Measurements from ENCODE around the gene DNAJC11. TPM values are rescaled to one million over a fixed set of nuclear protein-coding genes. Genes with fewer than 3 reads are reported as not detected.

DNAJC11 gene
- total RNA-seq, 2 experiments from 2014 or later, result 45.4 to 51.0 TPM

DNA sequence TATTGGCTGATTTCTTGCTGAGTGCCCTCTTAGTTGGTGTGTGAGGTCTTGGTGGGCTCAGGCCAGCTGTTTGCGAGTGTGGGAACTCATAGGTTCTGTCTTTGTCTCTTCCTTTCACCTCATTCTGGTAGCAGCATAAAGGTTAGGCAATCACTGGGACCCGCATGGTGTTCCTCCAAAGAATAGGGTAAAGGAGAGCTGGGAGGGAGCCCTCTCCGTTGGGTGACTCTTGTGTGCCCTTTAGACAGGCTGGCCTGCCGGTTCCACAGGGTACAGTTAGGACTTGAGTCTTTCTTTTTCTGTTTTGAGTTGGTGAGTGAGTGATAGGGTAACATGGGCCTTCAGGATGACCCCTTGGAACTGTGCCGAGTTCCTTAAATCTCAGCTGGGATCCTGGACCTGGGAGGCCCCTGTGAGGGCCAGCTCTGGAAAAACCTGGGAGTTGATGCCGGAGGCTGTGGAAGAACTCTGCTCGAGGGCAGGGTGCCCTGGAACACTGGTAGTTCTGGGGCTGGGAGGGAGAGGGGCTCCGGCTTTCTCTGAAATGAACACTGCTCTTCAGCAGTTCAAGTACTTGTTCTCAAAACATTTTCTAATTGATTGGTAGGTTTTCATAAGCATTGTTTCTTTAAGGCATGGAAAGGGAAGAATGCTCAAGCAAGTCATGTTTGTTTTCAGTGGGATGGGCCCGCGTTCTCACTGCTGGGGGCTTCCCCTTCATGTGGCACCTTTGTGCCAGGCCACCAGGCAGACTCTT, 79.0 kb downstream of the DNAJC11 start:
- no peak overlapping the region for H3K27ac Mint-ChIP-seq
- peaks cover 24% of the 10 kb centered on the region for H3K36me3 Mint-ChIP-seq
- ATAC-seq, result no peak
- no peak overlapping the region for H3K4me3 Mint-ChIP-seq
- no peaks in the 10 kb centered on the region for H3K27me3 Mint-ChIP-seq
- H3K4me1 Mint-ChIP-seq, result peaks cover 25% of the 10 kb centered on the region
- DNase-seq, result no peak
- CTCF ChIA-PET, result interaction anchor here (1.4 kb wide), 1 partner anchor 22 kb away, joined by 3 read pairs; no protein-coding TSS in a partner anchor
- H3K9me3 Mint-ChIP-seq (ENCODE audit: low read depth), result no peaks in the 10 kb centered on the region

DNA sequence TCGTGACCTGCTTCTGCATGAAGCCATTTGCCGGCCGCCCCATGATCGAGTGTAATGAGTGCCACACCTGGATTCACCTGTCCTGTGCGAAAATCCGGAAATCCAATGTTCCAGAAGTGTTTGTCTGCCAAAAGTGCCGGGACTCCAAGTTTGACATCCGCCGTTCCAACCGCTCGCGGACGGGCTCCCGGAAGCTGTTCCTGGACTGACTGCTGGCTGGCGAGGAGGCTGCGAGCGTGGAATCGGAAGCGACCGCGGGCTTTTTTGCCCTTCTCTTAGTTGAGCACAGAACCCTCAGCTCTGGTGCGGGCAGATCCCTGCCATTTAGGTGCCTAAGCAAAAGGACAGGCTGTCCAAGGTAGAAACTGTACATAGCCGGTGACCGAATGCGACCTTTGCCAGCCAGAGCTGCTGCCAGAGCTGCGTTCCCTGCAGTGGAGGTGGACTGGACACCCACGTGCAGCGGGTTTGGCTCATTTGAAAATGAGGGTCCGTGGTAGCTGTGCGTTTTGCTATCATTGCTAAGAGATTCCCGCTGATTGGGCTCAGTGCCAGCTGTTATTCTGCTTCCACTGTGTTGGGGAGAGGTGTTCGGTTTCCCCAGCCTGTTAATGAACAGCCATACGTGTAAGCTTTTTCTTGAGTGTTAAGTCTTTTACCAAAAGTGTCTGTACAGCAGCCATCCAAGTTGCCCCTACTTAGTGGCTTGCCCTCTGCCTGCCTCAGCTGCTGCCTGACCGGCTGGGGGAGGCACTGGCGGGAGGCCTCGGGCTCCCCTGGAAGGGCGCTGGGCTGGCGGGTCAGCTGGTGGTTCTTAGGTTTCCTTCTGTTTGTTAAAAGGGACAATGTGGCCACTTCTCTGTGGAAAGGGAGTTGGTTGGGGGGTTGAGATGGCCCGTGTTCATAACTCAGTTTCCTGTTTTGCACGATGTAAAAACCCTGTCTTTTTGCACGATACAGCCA, 79.9 kb downstream of the DNAJC11 start:
- DNase-seq, result no peak
- Mint-ChIP-seq H3K4me3 (no peak overlapping the region), H3K27me3 (no peaks in the 10 kb centered on the region), H3K36me3 (peaks cover 21% of the 10 kb centered on the region), H3K27ac (no peak overlapping the region), H3K9me3 (ENCODE audit: low read depth) (no peaks in the 10 kb centered on the region), H3K4me1 (peaks cover 17% of the 10 kb centered on the region)
- ATAC-seq, result no peak
- CTCF ChIA-PET, result interaction anchor here (1.4 kb wide), 1 partner anchor 22 kb away, joined by 3 read pairs; no protein-coding TSS in a partner anchor

DNA sequence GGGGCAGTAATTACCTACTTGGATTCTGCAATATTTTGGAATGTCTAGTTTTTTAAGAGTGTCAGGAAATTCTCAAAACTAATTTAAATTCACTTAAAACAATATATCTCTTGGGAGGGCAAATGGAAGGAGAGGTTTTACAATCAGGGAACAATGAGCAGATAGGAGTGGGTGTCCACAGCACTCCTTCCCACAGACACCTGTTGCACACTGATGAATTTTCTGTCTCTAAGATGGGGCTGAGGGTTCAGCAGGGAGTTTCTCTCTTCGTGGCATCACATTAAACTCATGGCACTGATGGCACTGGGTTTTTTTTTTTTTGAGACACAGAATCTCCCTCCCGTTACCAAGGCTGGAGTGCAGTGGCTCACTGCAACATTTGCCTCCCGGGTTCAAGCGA, 82.6 kb downstream of the DNAJC11 start:
- Mint-ChIP-seq H3K27me3 (peaks cover 2% of the 10 kb centered on the region), H3K4me3 (no peak overlapping the region), H3K4me1 (peaks cover 10% of the 10 kb centered on the region), H3K27ac (no peak overlapping the region), H3K36me3 (peaks cover 23% of the 10 kb centered on the region), H3K9me3 (ENCODE audit: low read depth) (no peaks in the 10 kb centered on the region)
- DNase-seq, result no peak
- no peak for ATAC-seq
- CTCF ChIA-PET, result no interaction called here

DNA sequence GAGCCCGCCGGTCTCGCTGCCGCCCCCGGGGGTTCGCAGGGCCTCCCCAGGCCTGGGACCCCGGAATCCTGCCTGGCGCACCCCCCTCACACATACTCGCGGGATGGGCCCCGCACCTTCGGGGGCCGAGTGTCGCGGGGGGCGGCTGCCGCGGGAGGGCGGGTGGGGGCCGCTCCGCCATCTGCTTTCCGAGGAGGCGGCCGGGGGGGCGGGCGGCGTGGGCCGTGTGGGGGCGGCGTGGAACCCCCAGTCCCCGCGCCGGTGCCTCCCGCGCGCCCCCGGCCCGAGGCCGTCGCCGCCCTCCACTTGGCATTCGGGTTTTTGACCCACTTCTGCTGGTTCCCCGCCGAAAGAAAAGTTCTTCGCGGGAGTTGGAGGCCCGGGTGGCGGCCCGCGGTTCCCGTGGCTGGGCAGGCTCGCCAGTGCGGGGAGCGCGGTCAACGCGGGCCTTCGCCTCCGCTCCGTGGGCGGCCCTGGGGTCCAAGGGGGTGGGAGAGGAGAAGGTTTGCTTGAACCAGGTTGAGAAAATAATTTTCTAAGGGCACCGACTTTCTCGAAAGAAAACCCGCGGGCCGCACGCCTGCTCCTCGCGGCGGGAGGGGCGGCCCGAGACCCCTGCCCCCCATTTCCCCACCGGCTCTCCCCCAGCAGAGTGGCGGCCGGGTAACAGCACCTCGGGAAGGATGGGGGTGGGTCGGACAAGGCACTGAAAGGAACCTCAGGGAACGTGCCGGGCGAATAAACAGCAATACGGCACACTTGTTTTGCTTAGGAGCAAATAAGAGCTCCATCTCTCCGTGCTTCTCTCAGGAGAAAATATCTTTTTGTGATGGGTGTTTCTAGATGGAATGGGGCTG, 86.5 kb downstream of the DNAJC11 start:
- H3K9me3 Mint-ChIP-seq (ENCODE audit: low read depth), result no peaks in the 10 kb centered on the region
- CTCF ChIA-PET, result interaction anchor here (1.2 to 1.4 kb wide), 2 partner anchors 12 to 61 kb away, joined by 3 read pairs; partner anchors contain the start of gene NOL9
- H3K27me3 Mint-ChIP-seq, result peaks cover 2% of the 10 kb centered on the region
- H3K4me1 Mint-ChIP-seq, result peaks cover 19% of the 10 kb centered on the region
- H3K4me3 Mint-ChIP-seq, result peak overlapping the region; percentile 70
- H3K36me3 Mint-ChIP-seq, result peaks cover 10% of the 10 kb centered on the region
- ATAC-seq, result no peak
- peak overlapping the region; percentile 17 for H3K27ac Mint-ChIP-seq
- no peak for DNase-seq

DNA sequence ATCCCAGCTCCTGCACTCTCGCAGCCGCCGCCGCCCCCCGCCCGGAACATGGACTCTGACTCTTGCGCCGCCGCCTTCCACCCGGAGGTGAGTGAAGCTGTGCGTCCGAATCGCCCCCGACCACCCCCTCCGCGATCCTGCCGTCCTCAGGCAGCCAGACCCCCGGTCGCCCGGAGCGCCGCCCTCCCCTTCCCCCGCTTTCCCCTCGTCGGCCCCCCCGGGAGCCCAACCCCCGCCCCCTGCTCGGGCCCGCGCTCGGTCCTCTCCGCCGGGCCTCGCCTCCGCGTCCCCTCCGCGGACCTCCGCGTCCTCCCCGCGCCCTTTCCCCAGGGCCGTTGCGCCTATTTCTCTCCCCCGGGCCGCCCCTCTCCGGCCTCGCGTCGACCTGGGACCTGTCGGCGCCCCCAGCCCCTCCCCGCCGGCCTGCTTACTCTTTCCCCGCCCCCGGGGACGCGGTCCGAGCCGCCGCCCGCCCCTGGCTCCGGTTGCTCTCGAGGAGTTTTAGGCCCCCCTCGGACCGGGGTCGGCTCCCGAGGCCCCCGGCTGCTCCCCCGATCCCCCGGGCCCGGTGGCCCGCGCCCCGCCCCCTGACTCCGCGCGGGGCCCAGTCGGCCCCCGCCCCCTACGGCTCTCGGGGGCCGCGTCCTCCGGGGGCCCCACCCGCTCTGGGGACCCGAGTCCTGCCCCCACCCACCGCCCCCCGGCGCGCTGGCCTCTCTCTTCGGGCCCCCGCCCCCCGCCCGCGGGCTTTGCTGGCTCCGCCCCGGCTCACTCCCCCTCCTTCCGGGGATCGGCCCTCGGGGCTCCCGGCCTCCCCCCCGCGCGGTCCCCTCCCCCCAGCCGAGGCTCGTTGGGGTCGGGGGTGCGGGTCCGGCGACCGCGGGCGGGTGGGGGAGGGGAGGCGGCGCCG, 87.3 kb downstream of the DNAJC11 start:
- Mint-ChIP-seq H3K36me3 (peaks cover 7% of the 10 kb centered on the region), H3K4me3 (peak overlapping the region; percentile 69), H3K9me3 (ENCODE audit: low read depth) (no peaks in the 10 kb centered on the region), H3K27me3 (peaks cover 2% of the 10 kb centered on the region), H3K27ac (no peak overlapping the region), H3K4me1 (peaks cover 19% of the 10 kb centered on the region)
- DNase-seq, result peak; percentile 68
- CTCF ChIA-PET, result interaction anchor here (1.0 kb wide), 1 partner anchor 12 kb away, joined by 4 read pairs; the partner anchor contains the start of gene KLHL21
- no peak for ATAC-seq

DNA sequence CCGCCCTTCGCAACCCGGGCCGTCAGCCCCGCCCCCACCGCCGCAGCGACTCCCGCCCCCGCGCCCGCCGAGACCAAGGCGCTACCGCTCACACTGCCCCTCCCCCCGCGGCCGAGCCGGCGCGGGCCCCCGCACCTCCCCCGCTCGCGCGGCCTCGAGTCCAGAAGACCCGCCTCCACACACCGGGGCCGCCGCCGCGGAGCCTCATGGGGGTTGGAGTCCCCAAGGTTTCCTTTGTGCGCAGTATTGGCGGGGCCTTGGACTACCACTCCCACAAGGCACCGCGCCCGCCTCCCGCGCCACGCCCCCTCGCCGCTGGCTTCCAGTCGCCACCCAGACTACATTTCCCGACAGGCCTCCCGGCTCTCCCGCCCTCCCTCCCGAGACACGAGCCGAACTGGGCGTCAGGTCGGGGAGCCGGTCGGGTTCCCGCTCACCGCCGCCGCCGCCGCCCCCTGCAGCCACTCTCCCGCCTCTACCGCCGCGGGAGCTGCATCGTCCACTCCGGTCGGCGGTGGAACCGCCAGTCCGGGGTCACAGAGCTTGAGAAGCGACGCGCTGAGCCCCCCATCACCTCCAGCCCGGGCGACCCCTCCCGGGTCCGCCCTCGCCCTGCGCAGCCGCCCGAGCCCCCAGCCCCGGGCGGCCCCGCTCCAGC, 88.1 kb downstream of the DNAJC11 start, which contains the start of gene PHF13:
Gene PHF13, plus strand, starts transcription at position 371 of the 658 bp plus-strand sequence. CDS start 336 bp downstream, outside the sequence.
- peak; percentile 100 for DNase-seq
- Mint-ChIP-seq H3K36me3 (peaks cover 7% of the 10 kb centered on the region), H3K4me1 (peaks cover 19% of the 10 kb centered on the region), H3K27me3 (peaks cover 2% of the 10 kb centered on the region), H3K4me3 (peak within 1 kb of the TSS; percentile 95), H3K27ac (peak within 1 kb of the TSS; percentile 85), H3K9me3 (ENCODE audit: low read depth) (no peaks in the 10 kb centered on the region)
- ATAC-seq, result peak; percentile 96
- CTCF ChIA-PET, result interaction anchor here (1.0 kb wide), 1 partner anchor 11 kb away, joined by 4 read pairs; the partner anchor contains the start of gene KLHL21

DNA sequence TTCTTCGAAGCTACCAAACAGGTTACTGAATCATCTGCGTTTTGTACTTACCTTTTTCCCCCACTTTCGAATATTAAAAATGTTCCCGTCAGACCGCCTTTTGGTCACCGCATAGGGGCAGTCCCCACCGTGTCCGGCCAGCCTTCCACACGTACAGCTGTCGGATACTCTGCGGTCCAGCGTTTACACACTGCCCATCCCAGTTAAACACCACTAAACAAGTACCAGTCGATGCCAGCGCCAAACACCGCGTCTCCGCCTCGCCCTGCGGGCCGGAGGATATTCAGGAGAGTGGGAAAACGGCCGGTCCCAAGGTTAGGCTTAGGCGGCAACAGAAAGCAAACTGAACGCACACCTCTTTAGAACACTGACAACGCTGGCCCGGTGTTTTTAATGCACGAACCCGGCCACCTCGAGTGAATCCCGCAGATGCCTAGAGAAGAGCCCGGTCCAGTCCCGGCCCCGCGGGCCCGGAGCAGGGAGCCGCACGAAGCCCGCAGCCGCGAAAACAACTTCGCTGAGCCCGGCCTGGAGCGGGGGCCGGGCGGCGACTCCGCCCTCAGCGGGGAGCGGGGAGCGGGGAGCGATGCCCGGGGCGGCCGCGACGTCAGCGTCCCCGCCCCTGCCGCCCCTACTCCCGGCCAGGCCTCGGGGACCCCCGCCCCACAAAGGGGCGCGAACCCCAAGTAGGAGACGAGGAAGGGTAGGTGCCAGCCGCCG, 88.8 kb downstream of the DNAJC11 start:
- Mint-ChIP-seq H3K27me3 (peaks cover 2% of the 10 kb centered on the region), H3K27ac (peak overlapping the region; percentile 85), H3K4me1 (peaks cover 19% of the 10 kb centered on the region), H3K4me3 (peak overlapping the region; percentile 95), H3K36me3 (peaks cover 6% of the 10 kb centered on the region), H3K9me3 (ENCODE audit: low read depth) (no peaks in the 10 kb centered on the region)
- CTCF ChIA-PET, result interaction anchor here (1.0 to 2.5 kb wide), 5 partner anchors 10 to 122 kb away, joined by 3 to 13 read pairs (median 5); partner anchors contain the start of genes DNAJC11 and KLHL21
- peak; percentile 53 for DNase-seq
- ATAC-seq, result peak; percentile 46

DNA sequence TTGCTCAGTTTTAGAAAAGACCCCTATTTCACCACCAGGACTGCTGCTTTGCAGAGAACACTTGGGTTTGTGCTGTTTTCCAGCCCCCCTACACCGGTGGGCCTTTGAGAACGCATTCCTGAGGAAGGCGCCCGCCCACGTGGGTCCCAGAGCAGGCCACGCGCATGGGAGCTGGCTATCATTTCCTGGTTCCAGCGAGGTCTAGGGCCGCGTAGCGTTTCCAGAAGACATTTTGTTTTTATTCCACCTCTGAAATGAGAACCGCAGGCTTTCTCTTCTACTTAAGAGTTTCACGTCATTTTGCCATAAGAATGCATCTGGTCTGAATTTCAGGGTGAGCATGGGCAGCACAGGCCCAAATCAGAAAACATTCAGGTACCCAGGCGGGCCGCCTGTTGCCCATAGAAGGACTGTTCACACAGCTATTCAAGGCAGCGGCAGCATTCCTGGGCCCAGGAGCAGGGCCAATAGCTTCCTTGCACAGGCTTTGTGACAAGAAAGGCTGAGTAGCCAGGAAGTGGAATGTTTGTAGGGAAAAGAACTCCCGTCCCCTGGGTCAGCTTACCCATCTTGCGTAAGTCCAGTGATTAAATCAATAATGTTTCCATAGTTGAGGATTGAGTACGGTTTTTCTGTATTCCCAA, 97.6 kb downstream of the DNAJC11 start:
- peak; percentile 60 for DNase-seq
- Mint-ChIP-seq H3K4me3 (peak overlapping the region; percentile 73), H3K9me3 (ENCODE audit: low read depth) (no peaks in the 10 kb centered on the region), H3K27me3 (no peaks in the 10 kb centered on the region), H3K36me3 (peaks cover 10% of the 10 kb centered on the region), H3K27ac (peak overlapping the region; percentile 99), H3K4me1 (peaks cover 28% of the 10 kb centered on the region)
- no peak for ATAC-seq
- CTCF ChIA-PET, result interaction anchor here (0.9 to 2.8 kb wide), 8 partner anchors 8 to 166 kb away, joined by 3 to 13 read pairs (median 4); partner anchors contain the start of genes NOL9 and TAS1R1

DNA sequence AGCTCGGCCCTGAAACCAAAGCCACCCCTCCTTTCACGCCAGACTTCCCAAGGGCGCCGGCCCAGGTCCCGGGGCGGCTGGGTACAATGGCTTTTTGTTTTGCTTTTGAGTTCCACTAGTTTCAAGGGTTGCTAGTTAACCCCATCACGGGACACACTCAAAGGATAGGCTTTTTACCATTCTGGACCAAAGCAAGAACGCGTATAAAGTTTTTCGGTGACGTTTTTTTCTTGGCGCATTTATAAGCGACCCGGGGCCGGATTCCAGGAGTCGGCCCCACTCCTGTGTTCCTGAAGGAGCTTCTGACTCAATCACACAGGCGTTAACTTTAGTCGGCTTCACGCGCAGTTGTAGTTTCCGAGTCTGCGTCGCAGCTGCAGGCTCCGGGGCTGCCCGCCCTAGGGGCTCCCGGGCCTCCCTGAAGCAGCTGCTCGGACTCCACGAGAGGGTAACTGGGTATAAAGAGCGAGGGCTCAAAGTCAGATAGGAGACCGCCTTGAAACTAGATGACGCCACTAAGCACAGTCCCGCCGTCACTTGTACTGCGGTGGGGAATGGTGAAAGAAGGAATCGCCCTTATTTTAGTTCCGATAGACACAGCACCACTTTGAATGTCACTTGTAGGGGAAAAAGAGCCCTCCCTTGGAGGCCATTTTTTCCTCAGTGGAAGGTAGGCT, 98.2 kb downstream of the DNAJC11 start:
- H3K36me3 Mint-ChIP-seq, result peaks cover 14% of the 10 kb centered on the region

More for the DNA sequence above, 98.2 kb downstream of the DNAJC11 start:
- ATAC-seq (peak; percentile 31), DNase-seq (peak; percentile 73)
- CTCF ChIA-PET, result interaction anchor here (1.0 to 2.8 kb wide), 7 partner anchors 8 to 165 kb away, joined by 3 to 13 read pairs (median 4); partner anchors contain the start of genes NOL9, PHF13 and TAS1R1
- no peaks in the 10 kb centered on the region for H3K27me3 Mint-ChIP-seq
- H3K27ac Mint-ChIP-seq, result peak overlapping the region; percentile 99
- no peaks in the 10 kb centered on the region for H3K9me3 Mint-ChIP-seq (ENCODE audit: low read depth)
- H3K4me3 Mint-ChIP-seq, result peak overlapping the region; percentile 73
- peaks cover 33% of the 10 kb centered on the region for H3K4me1 Mint-ChIP-seq

All from activated CD8-positive, alpha-beta memory T cell treated with anti-CD3 and anti-CD28 coated beads, Interleukin-2, amount 10 ng/mL, durations not matched to agents 7 days and 5 days (primary cell).